Measurements from ENCODE around the gene RXRB. TPM values are rescaled to one million over a fixed set of nuclear protein-coding genes. Genes with fewer than 3 reads are reported as not detected.

Gene RXRB
- total and polyA plus RNA-seq, 2 donors (not counting 1 experiment from before 2014, with no cell fraction given) = 88.3 to 99.9 TPM

GRCh38 chr6:33213989-33214335, 13.5 kb upstream of the RXRB start:
- Histone ChIP-seq H2AFZ (ENCODE audit: insufficient read depth, low read depth, low read length, poor library complexity, severe bottlenecking) (peak overlapping the region; percentile 8), H3K27me3 (replicated peaks in 1 of 4; ENCODE audit: control extremely low read depth in 1 of 4, control insufficient read depth in 3 of 4, insufficient read depth in 4 of 4, low read length in 3 of 4) (peaks cover 0 to 40% (median 11%) of the 10 kb centered on the region in 4 experiments), H3K36me3 (replicated peaks in 1 of 2; ENCODE audit: control extremely low read depth in 1 of 2, control insufficient read depth in 1 of 2, extremely low read depth in 1 of 2, insufficient read depth in 2 of 2, low read length in 1 of 2) (peaks cover 0 to 20% of the 10 kb centered on the region in 2 experiments), H3K9ac (ENCODE audit: low read length) (peak overlapping the region; percentile 45), H3K4me2 (replicated peaks; ENCODE audit: low read depth, low read length, poor library complexity, severe bottlenecking) (peak overlapping the region; percentile 70), H3K4me3 (ENCODE audit: control extremely low read depth in 1 of 5, extremely low read depth in 1 of 5, insufficient read depth in 1 of 5, low read depth in 2 of 5, low read length in 4 of 5) (peak overlapping the region in 2 of 5 experiments; percentile 23 to 25), H3K27ac (ENCODE audit: low read length in 2 of 2) (no peak overlapping the region), H3K4me1 (ENCODE audit: control insufficient read depth in 2 of 2, insufficient read depth in 2 of 2, low read length in 2 of 2) (peaks cover 17 to 18% of the 10 kb centered on the region in 2 donors), H4K20me1 (ENCODE audit: control insufficient read depth, insufficient read depth, low read length, poor library complexity, severe bottlenecking) (no peaks in the 10 kb centered on the region), H3K9me3 (ENCODE audit: control extremely low read depth in 1 of 3, control insufficient read depth in 2 of 3, insufficient read depth in 1 of 3, low read length in 2 of 3) (peaks cover 0 to 8% (median 0%) of the 10 kb centered on the region in 3 donors), H3K79me2 (ENCODE audit: control insufficient read depth, insufficient read depth, low read length) (peaks cover 10% of the 10 kb centered on the region)
- ATAC-seq (ENCODE audit: low read depth) = no peak
- CTCF ChIA-PET = no interaction called here
- peaks cover 25% of the 10 kb centered on the region for H3K4me1 Mint-ChIP-seq
- POLR2A ChIA-PET = no interaction called here
- no peak overlapping the region for H3K27ac Mint-ChIP-seq
- H3K27me3 Mint-ChIP-seq = peaks cover 43% of the 10 kb centered on the region
- TF ChIP-seq CTCF (IDR thresholded peaks at IDR 0.05) (no peak), EZH2 (IDR thresholded peaks at IDR 0.05; ENCODE audit: borderline replicate concordance, insufficient read depth, low read depth, low read length, poor library complexity, severe bottlenecking) (no peak)
- peak; percentile 20 for DNase-seq
- H3K9me3 Mint-ChIP-seq (ENCODE audit: insufficient read depth) = no peaks in the 10 kb centered on the region
- intact Hi-C loops (cut with micrococcal nuclease) = no loop called here
- H3K4me3 Mint-ChIP-seq = peak overlapping the region; percentile 78
- WGBS (ENCODE audit: insufficient coverage) = 4% methylated on average over 8 of the region's 9 CpGs

- Histone ChIP-seq H3K4me3 (ENCODE audit: control extremely low read depth in 1 of 5, extremely low read depth in 1 of 5, insufficient read depth in 1 of 5, low read depth in 2 of 5, low read length in 4 of 5) (peak overlapping the region in 3 of 5 experiments; percentile 3 to 25 (median 23)), H3K27me3 (replicated peaks in 1 of 4; ENCODE audit: control extremely low read depth in 1 of 4, control insufficient read depth in 3 of 4, insufficient read depth in 4 of 4, low read length in 3 of 4) (peaks cover 0 to 37% (median 11%) of the 10 kb centered on the region in 4 experiments), H3K79me2 (ENCODE audit: control insufficient read depth, insufficient read depth, low read length) (peaks cover 12% of the 10 kb centered on the region), H2AFZ (ENCODE audit: insufficient read depth, low read depth, low read length, poor library complexity, severe bottlenecking) (peak overlapping the region; percentile 8), H3K9ac (ENCODE audit: low read length) (peak overlapping the region; percentile 45), H3K4me2 (replicated peaks; ENCODE audit: low read depth, low read length, poor library complexity, severe bottlenecking) (peak overlapping the region; percentile 70), H3K9me3 (ENCODE audit: control extremely low read depth in 1 of 3, control insufficient read depth in 2 of 3, insufficient read depth in 1 of 3, low read length in 2 of 3) (peaks cover 0 to 8% (median 0%) of the 10 kb centered on the region in 3 donors), H3K36me3 (replicated peaks in 1 of 2; ENCODE audit: control extremely low read depth in 1 of 2, control insufficient read depth in 1 of 2, extremely low read depth in 1 of 2, insufficient read depth in 2 of 2, low read length in 1 of 2) (peaks cover 0 to 20% of the 10 kb centered on the region in 2 experiments), H3K27ac (ENCODE audit: low read length in 2 of 2) (no peak overlapping the region), H4K20me1 (ENCODE audit: control insufficient read depth, insufficient read depth, low read length, poor library complexity, severe bottlenecking) (no peaks in the 10 kb centered on the region), H3K4me1 (ENCODE audit: control insufficient read depth in 2 of 2, insufficient read depth in 2 of 2, low read length in 2 of 2) (peaks cover 20 to 22% of the 10 kb centered on the region in 2 donors)
- POLR2A ChIA-PET = no interaction called here
- WGBS (ENCODE audit: insufficient coverage) = under 1% methylated on average over 33 of the region's 43 CpGs
- intact Hi-C loops (cut with micrococcal nuclease) = no loop called here
- DNase-seq = peak; percentile 55
- no peak for ATAC-seq (ENCODE audit: low read depth)
- TF ChIP-seq EZH2 (IDR thresholded peaks at IDR 0.05; ENCODE audit: borderline replicate concordance, insufficient read depth, low read depth, low read length, poor library complexity, severe bottlenecking) (no peak), CTCF (IDR thresholded peaks at IDR 0.05) (no peak)
- CTCF ChIA-PET = no interaction called here
- H3K9me3 Mint-ChIP-seq (ENCODE audit: insufficient read depth) = no peaks in the 10 kb centered on the region
- peak overlapping the region; percentile 46 for H3K27ac Mint-ChIP-seq
- H3K4me1 Mint-ChIP-seq = peaks cover 28% of the 10 kb centered on the region
- H3K27me3 Mint-ChIP-seq = peaks cover 40% of the 10 kb centered on the region
- H3K4me3 Mint-ChIP-seq = peak overlapping the region; percentile 78
These were observed 12.9 kb upstream of the RXRB start for GRCh38 chr6:33213166-33213988.

Measured in B cell (primary cell).